A549 (cell line): Measurements from ENCODE around the gene OTX1. TPM values are rescaled to one million over a fixed set of nuclear protein-coding genes. Genes with fewer than 3 reads are reported as not detected.

Source experiments
- ATAC-seq, 2 experiments: fragments of 200-7000 bp in 1 of 2; fragments of >200 bp in 1 of 2; cut with Nextera tagmentation in 1 of 2; cut with Tn5 transposase in 1 of 2; 3 replicates each; pipeline versions ENCODE4 v1.8.0 to v1.9.1; 2018 to 2020; ENCODE audit warnings: mild to moderate bottlenecking in 1 of 2, moderate library complexity in 1 of 2
- CTCF ChIA-PET: fragments of 300-600 bp; sonication (Branson Sonifier 250); formaldehyde crosslinking; extraction: SDS; loops from one replicate; lab custom pipeline; 2021; ENCODE audit warnings: antibody characterized with exemption, inconsistent platforms; lab: Yijun Ruan, JAX
- POLR2A ChIA-PET: fragments of 350-600 bp; formaldehyde crosslinking; extraction: SDS; loops from one replicate; lab custom pipeline; 2021; ENCODE audit warnings: antibody characterized with exemption, inconsistent platforms; lab: Yijun Ruan, JAX
- DNase-seq, 2 experiments: peaks; one replicate each; pipeline versions ENCODE4 v3.0.0 to v3.0.0-alpha.2; 2011 to 2016; ENCODE audit warnings: low read depth in 1 of 2, low spot score in 1 of 2
- FAIRE-seq: peaks from 2 replicates; lab custom pipeline; 2011; peaks lifted over from hg19 to GRCh38; lab: Jason Lieb, UNC
- H3K27ac ChIP-seq, 2 experiments: fragments of >200 bp; sonication (Bioruptor Twin); formaldehyde crosslinking; 3 replicates each; pipeline ENCODE4 v1.5.1; 2016 to 2017
- H3K4me1 ChIP-seq: fragments of >200 bp; sonication (Bioruptor Twin); formaldehyde crosslinking; 3 replicates; pipeline ENCODE4 v1.6.1; 2016
- H3K4me2 ChIP-seq: fragments of >200 bp; sonication (Bioruptor Twin); formaldehyde crosslinking; 3 replicates; pipeline ENCODE4 v1.6.1; 2016
- H3K4me3 ChIP-seq: fragments of >200 bp; sonication (Bioruptor Twin); formaldehyde crosslinking; 3 replicates; pipeline ENCODE4 v1.5.1; 2016
- H3K9me3 ChIP-seq: fragments of >200 bp; sonication (Bioruptor Twin); formaldehyde crosslinking; 3 replicates; pipeline ENCODE4 v1.6.1; 2016
- BHLHE40 ChIP-seq: IDR thresholded peaks from 2 replicates; pipeline ENCODE4 v1.6.1; 2012; ENCODE audit warnings: low read depth, low read length, inconsistent platforms
- CBX2 ChIP-seq: fragments of 200-600 bp; sonication (generic); IDR thresholded peaks from 2 replicates; pipeline ENCODE4 v1.6.1; 2016; ENCODE audit warnings: low read depth, mild to moderate bottlenecking, borderline replicate concordance
- CBX8 ChIP-seq: fragments of 200-600 bp; sonication (generic); IDR thresholded peaks from 2 replicates; pipeline ENCODE4 v1.6.1; 2016
- CEBPB ChIP-seq, 2 experiments: fragments of >200 bp in 1 of 2; sonication (Bioruptor Twin) in 1 of 2; formaldehyde crosslinking in 1 of 2; IDR thresholded peaks; 2 replicates each; pipeline ENCODE4 v1.6.1; 2012 to 2016
- CHD4 ChIP-seq: fragments of 200-600 bp; sonication (generic); IDR thresholded peaks from 2 replicates; pipeline ENCODE4 v1.6.1; 2016; ENCODE audit warnings: antibody characterized with exemption, mild to moderate bottlenecking, borderline replicate concordance
- E2F6 ChIP-seq: IDR thresholded peaks from 2 replicates; pipeline ENCODE4 v1.6.1; 2012; ENCODE audit warnings: low read depth, borderline replicate concordance
- EHF ChIP-seq: fragments of 250-450 bp; sonication (Bioruptor Pico); IDR thresholded peaks from 2 replicates; pipeline ENCODE4 v1.5.0; 2020; ENCODE audit warnings: mild to moderate bottlenecking
- EP300 ChIP-seq, 2 experiments: fragments of >200 bp; sonication (Bioruptor Twin); formaldehyde crosslinking; IDR thresholded peaks; 2 replicates in 1 of 2; 3 replicates in 1 of 2; pipeline ENCODE4 v1.6.1; 2016 to 2017
- FOSB ChIP-seq: fragments of 250-450 bp; sonication (Bioruptor Pico); IDR thresholded peaks from 2 replicates; pipeline ENCODE4 v1.5.0; 2020; ENCODE audit warnings: mild to moderate bottlenecking, moderate library complexity
- FOSL2 ChIP-seq, 2 experiments: fragments of 450-650 bp in 1 of 2; fragments of >200 bp in 1 of 2; sonication (Bioruptor Twin) in 1 of 2; formaldehyde crosslinking; IDR thresholded peaks; 2 replicates each; pipeline versions ENCODE4 v1.5.0 to v1.6.1; 2016 to 2020; ENCODE audit warnings: mild to moderate bottlenecking in 1 of 2, moderate library complexity in 1 of 2
- HDAC2 ChIP-seq: fragments of 200-600 bp; sonication (generic); IDR thresholded peaks from 2 replicates; pipeline ENCODE4 v1.6.1; 2016
- HMGXB4 ChIP-seq: fragments of 250-450 bp; sonication (Bioruptor Pico); IDR thresholded peaks from 2 replicates; pipeline ENCODE4 v1.5.0; 2021; ENCODE audit warnings: mild to moderate bottlenecking, moderate library complexity, borderline replicate concordance
- HOXA7 ChIP-seq: fragments of 250-450 bp; sonication (Bioruptor Pico); IDR thresholded peaks from 2 replicates; pipeline ENCODE4 v1.5.0; 2020; ENCODE audit warnings: mild to moderate bottlenecking, moderate library complexity
- HOXB13 ChIP-seq: fragments of 250-450 bp; sonication (Bioruptor Pico); IDR thresholded peaks from 2 replicates; pipeline ENCODE4 v1.5.0; 2020; ENCODE audit warnings: low read depth, mild to moderate bottlenecking, moderate library complexity
- HOXB5 ChIP-seq: fragments of 250-450 bp; sonication (Bioruptor Pico); IDR thresholded peaks from 2 replicates; pipeline ENCODE4 v1.5.0; 2020; ENCODE audit warnings: mild to moderate bottlenecking, moderate library complexity
- JUN ChIP-seq, 2 experiments: fragments of >200 bp; sonication (Bioruptor Twin); formaldehyde crosslinking; IDR thresholded peaks; 2 replicates in 1 of 2; 3 replicates in 1 of 2; pipeline ENCODE4 v1.6.1; 2016 to 2017
- KDM5A ChIP-seq: fragments of 200-600 bp; sonication (generic); IDR thresholded peaks from 2 replicates; pipeline ENCODE4 v1.6.1; 2016; ENCODE audit warnings: antibody characterized with exemption, mild to moderate bottlenecking
- MAX ChIP-seq: IDR thresholded peaks from 2 replicates; pipeline ENCODE4 v1.6.1; 2012
- MAZ ChIP-seq: fragments of 150-350 bp; IDR thresholded peaks from 2 replicates; pipeline ENCODE4 v1.6.1; 2014; ENCODE audit warnings: antibody characterized with exemption, low read depth, low read length, borderline replicate concordance
- MYC ChIP-seq: IDR thresholded peaks from 2 replicates; pipeline ENCODE4 v1.6.1; 2012; ENCODE audit warnings: mild to moderate bottlenecking, inconsistent platforms, low read length, improper control_type of control experiment, borderline replicate concordance
- PHF8 ChIP-seq: fragments of 200-600 bp; sonication (generic); IDR thresholded peaks from 2 replicates; pipeline ENCODE4 v1.6.1; 2016; ENCODE audit warnings: low read depth, mild to moderate bottlenecking, antibody characterized with exemption, moderate library complexity, borderline replicate concordance
- RAD21 ChIP-seq, 2 experiments: fragments of >200 bp in 1 of 2; sonication (Bioruptor Twin) in 1 of 2; formaldehyde crosslinking in 1 of 2; IDR thresholded peaks in 1 of 2; conservative IDR thresholded peaks in 1 of 2; 2 replicates in 1 of 2; 3 replicates in 1 of 2; pipeline ENCODE4 v1.6.1; 2012 to 2018; ENCODE audit warnings: inconsistent platforms in 1 of 2
- REST ChIP-seq: fragments of 200-600 bp; sonication (generic); IDR thresholded peaks from 2 replicates; pipeline ENCODE4 v1.6.1; 2016; ENCODE audit warnings: antibody characterized with exemption, mild to moderate bottlenecking, moderate library complexity
- RNF2 ChIP-seq: fragments of 200-600 bp; sonication (generic); IDR thresholded peaks from 2 replicates; pipeline ENCODE4 v1.6.1; 2016; ENCODE audit warnings: low read depth, mild to moderate bottlenecking, antibody characterized with exemption, moderate library complexity, borderline replicate concordance
- TFCP2L1 ChIP-seq: fragments of 250-450 bp; sonication (Bioruptor Pico); IDR thresholded peaks from 2 replicates; pipeline ENCODE4 v1.5.0; 2021; ENCODE audit warnings: mild to moderate bottlenecking
- ZC3H11A ChIP-seq: fragments of 450-650 bp; IDR thresholded peaks from 2 replicates; pipeline ENCODE4 v1.6.1; 2014; ENCODE audit warnings: antibody characterized with exemption, mild to moderate bottlenecking
- ZFP36 ChIP-seq: fragments of 450-650 bp; IDR thresholded peaks from 2 replicates; pipeline ENCODE4 v1.6.1; 2014; ENCODE audit warnings: borderline replicate concordance; ENCODE audit not compliant: partially characterized antibody
- ZSCAN20 ChIP-seq: fragments of 250-450 bp; sonication (Bioruptor Pico); IDR thresholded peaks from 2 replicates; pipeline ENCODE4 v1.8.0; 2022; ENCODE audit warnings: mild to moderate bottlenecking, moderate library complexity
- WGBS: methylation state at CpG from one replicate; pipeline ENCODE4 v1.1.6; 2017; ENCODE audit errors: missing lambda C conversion rate; 5-methylcytosine and 5-hydroxymethylcytosine counted together
- polyA plus RNA-seq, 4 experiments: library from polyadenylated mRNA; depleted of rRNA in 3 of 4; stranded (reverse); fragments of >200 nt; fragmentation: RNase III in 1 of 4; extraction: RNeasy Plus Mini Kit Qiagen cat#74134 plus additional on column Dnase treatment in 1 of 4; gene quantifications; 2 replicates in 3 of 4; 3 replicates in 1 of 4; pipeline ENCODE4 v1.2.3, GENCODE V29; 2011 to 2017
- TF ChIP-seq, protein P1 (sequence below): fragments of >200 bp; sonication (Bioruptor Twin); formaldehyde crosslinking; IDR thresholded peaks from 2 replicates; pipeline ENCODE4 v1.6.1; 2016
- TF ChIP-seq, protein P2 (sequence below): fragments of >200 bp; sonication (Bioruptor Twin); formaldehyde crosslinking; IDR thresholded peaks from 3 replicates; pipeline ENCODE4 v1.6.1; 2016

Gene OTX1
- polyA plus RNA-seq, 2 of the 4 experiments (the other 2 are of a cell fraction): 0.26 to 2.5 TPM

- 97% methylated on average over 31 of the region's 42 CpGs for WGBS
- ChIA-PET POLR2A (no interaction called here), CTCF (interaction anchor here (0.6 to 0.8 kb wide), 3 partner anchors 14 to 31 kb away, joined by 3 to 4 read pairs (median 4); no protein-coding TSS in a partner anchor)
These were observed 1.2 kb downstream of the OTX1 start for GRCh38 chr2:63051795-63052333.

GRCh38 chr2:63052411-63053080 lies 1.9 kb downstream of the OTX1 start:
- H3K4me3 ChIP-seq: no peak overlapping the region
- POLR2A ChIA-PET: no interaction called here
- H3K4me1 ChIP-seq: peaks cover 8% of the 10 kb centered on the region; the same call in 1 of the 3 replicates
- DNase-seq: no peak
- no peak overlapping the region for H3K4me2 ChIP-seq
- ATAC-seq: no peak
- H3K27ac ChIP-seq: no peak overlapping the region
- WGBS: 95% methylated on average over 24 of the region's 27 CpGs
- no peaks in the 10 kb centered on the region for H3K9me3 ChIP-seq
- CTCF ChIA-PET: interaction anchor here (0.6 kb wide), 1 partner anchor 31 kb away, joined by 4 read pairs; no protein-coding TSS in a partner anchor
- FAIRE-seq: no peak
- no peak for TF ChIP-seq MYC
- TF ChIP-seq CBX2: no peak
- TF ChIP-seq RNF2: no peak
- TF ChIP-seq CEBPB (IDR thresholded peaks at IDR 0.05): no peak
- TF ChIP-seq FOSB: no peak
- TF ChIP-seq ZFP36: no peak
- TF ChIP-seq EHF (CRISPR knock-in tag): no peak
- no peak for TF ChIP-seq BHLHE40
- TF ChIP-seq REST: no peak
- no peak for TF ChIP-seq HDAC2
- TF ChIP-seq, protein P1, sequence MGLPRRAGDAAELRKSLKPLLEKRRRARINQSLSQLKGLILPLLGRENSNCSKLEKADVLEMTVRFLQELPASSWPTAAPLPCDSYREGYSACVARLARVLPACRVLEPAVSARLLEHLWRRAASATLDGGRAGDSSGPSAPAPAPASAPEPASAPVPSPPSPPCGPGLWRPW: no peak
- no peak for TF ChIP-seq CHD4
- TF ChIP-seq TFCP2L1 (CRISPR knock-in tag): no peak
- TF ChIP-seq, protein P2, sequence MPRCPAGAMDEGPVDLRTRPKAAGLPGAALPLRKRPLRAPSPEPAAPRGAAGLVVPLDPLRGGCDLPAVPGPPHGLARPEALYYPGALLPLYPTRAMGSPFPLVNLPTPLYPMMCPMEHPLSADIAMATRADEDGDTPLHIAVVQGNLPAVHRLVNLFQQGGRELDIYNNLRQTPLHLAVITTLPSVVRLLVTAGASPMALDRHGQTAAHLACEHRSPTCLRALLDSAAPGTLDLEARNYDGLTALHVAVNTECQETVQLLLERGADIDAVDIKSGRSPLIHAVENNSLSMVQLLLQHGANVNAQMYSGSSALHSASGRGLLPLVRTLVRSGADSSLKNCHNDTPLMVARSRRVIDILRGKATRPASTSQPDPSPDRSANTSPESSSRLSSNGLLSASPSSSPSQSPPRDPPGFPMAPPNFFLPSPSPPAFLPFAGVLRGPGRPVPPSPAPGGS: no peak
- no peak for TF ChIP-seq RAD21 (conservative IDR thresholded peaks at IDR 0.05 in 1 of 2, IDR thresholded peaks at IDR 0.05 in 1 of 2)
- TF ChIP-seq HOXB13 (CRISPR knock-in tag): no peak
- no peak for TF ChIP-seq MAZ

More at GRCh38 chr2:63051795-63052333, 1.2 kb downstream of the OTX1 start:
- FAIRE-seq (no peak), DNase-seq (no peak), ATAC-seq (no peak)
- peaks cover 8% of the 10 kb centered on the region; the same call in 1 of the 3 replicates for H3K4me1 ChIP-seq
- no peaks in the 10 kb centered on the region for H3K9me3 ChIP-seq
- peak overlapping the region; percentile 92; the same call in 2 of the 3 replicates for H3K4me3 ChIP-seq
- no peak for TF ChIP-seq FOSL2 (IDR thresholded peaks at IDR 0.05)
- TF ChIP-seq FOSL2 (CRISPR knock-in tag; IDR thresholded peaks at IDR 0.05): no peak
- TF ChIP-seq MAX: no peak
- TF ChIP-seq E2F6: no peak
- no peak for TF ChIP-seq EP300 (IDR thresholded peaks at IDR 0.05)
- TF ChIP-seq HOXA7 (CRISPR knock-in tag): no peak
- TF ChIP-seq CBX8: no peak
- no peak for TF ChIP-seq MAZ
- no peak for TF ChIP-seq KDM5A
- no peak for TF ChIP-seq JUN (IDR thresholded peaks at IDR 0.05)
- no peak for TF ChIP-seq PHF8
- no peak for TF ChIP-seq ZFP36
- no peak for TF ChIP-seq ZC3H11A
- no peak for TF ChIP-seq CBX2
- no peak for TF ChIP-seq HMGXB4 (CRISPR knock-in tag)
- TF ChIP-seq HOXB5: no peak
- TF ChIP-seq ZSCAN20 (CRISPR knock-in tag): no peak
- H3K27ac ChIP-seq: peak overlapping the region; percentile 81 to 90; a peak in 4 of 6 replicates
- peak overlapping the region; percentile 99 for H3K4me2 ChIP-seq
